Measurements from ENCODE around the gene PMEPA1.

Gene PMEPA1

GRCh38 chr20:57703013-57703412, 6.8 kb downstream of the PMEPA1 start:
- in situ Hi-C loops (cut with MboI; ENCODE audit: low pct_unique_long_range_greater_than_20kb, low sequenced_read_pairs, unreplicated experiment), result no loop called here
- DNase-seq (ENCODE audit: low spot score), result no peak
- TF ChIP-seq, protein P1, sequence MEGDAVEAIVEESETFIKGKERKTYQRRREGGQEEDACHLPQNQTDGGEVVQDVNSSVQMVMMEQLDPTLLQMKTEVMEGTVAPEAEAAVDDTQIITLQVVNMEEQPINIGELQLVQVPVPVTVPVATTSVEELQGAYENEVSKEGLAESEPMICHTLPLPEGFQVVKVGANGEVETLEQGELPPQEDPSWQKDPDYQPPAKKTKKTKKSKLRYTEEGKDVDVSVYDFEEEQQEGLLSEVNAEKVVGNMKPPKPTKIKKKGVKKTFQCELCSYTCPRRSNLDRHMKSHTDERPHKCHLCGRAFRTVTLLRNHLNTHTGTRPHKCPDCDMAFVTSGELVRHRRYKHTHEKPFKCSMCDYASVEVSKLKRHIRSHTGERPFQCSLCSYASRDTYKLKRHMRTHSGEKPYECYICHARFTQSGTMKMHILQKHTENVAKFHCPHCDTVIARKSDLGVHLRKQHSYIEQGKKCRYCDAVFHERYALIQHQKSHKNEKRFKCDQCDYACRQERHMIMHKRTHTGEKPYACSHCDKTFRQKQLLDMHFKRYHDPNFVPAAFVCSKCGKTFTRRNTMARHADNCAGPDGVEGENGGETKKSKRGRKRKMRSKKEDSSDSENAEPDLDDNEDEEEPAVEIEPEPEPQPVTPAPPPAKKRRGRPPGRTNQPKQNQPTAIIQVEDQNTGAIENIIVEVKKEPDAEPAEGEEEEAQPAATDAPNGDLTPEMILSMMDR (IDR thresholded peaks at IDR 0.05; ENCODE audit: extremely low read depth, insufficient read depth, missing control alignments), result no peak

- TF ChIP-seq, protein P1 (IDR thresholded peaks at IDR 0.05; ENCODE audit: extremely low read depth, insufficient read depth, missing control alignments), result no peak
- no peak for DNase-seq (ENCODE audit: low spot score)
- in situ Hi-C loops (cut with MboI; ENCODE audit: low pct_unique_long_range_greater_than_20kb, low sequenced_read_pairs, unreplicated experiment), result no loop called here
Observed at GRCh38 chr20:57702521-57702920, 7.3 kb downstream of the PMEPA1 start.

DNA sequence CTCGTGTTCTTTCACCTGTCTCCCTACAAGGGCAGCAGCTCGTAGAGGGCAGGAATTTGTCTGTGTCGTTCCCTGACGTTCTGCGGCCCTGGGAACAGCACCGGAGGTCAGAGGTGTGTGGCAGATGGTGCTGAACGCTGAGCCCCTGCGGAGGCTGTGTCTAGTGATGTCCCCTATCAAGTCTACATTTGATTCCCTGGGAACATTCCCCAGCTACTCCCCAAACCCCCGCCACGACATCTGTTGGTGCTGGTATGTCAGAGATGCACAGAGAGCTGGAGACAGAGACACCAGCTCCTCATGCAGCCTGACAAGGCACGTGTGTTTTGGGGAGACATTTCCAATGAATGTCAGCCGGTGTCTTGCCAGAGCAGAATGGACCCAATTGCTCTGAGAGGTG, 7.7 kb downstream of the PMEPA1 start:
- DNase-seq (ENCODE audit: low spot score), result no peak
- TF ChIP-seq, protein P1 (IDR thresholded peaks at IDR 0.05; ENCODE audit: extremely low read depth, insufficient read depth, missing control alignments), result no peak
- in situ Hi-C loops (cut with MboI; ENCODE audit: low pct_unique_long_range_greater_than_20kb, low sequenced_read_pairs, unreplicated experiment), result no loop called here

GRCh38 chr20:57701651-57702050, 8.2 kb downstream of the PMEPA1 start:
- in situ Hi-C loops (cut with MboI; ENCODE audit: low pct_unique_long_range_greater_than_20kb, low sequenced_read_pairs, unreplicated experiment), result no loop called here
- DNase-seq (ENCODE audit: low spot score), result no peak
- TF ChIP-seq, protein P1 (IDR thresholded peaks at IDR 0.05; ENCODE audit: extremely low read depth, insufficient read depth, missing control alignments), result no peak

- in situ Hi-C loops (cut with MboI; ENCODE audit: low pct_unique_long_range_greater_than_20kb, low sequenced_read_pairs, unreplicated experiment), result no loop called here
- DNase-seq (ENCODE audit: low spot score), result no peak
- TF ChIP-seq, protein P1 (IDR thresholded peaks at IDR 0.05; ENCODE audit: extremely low read depth, insufficient read depth, missing control alignments), result no peak
Observed at GRCh38 chr20:57701090-57701489, 8.7 kb downstream of the PMEPA1 start.

DNA sequence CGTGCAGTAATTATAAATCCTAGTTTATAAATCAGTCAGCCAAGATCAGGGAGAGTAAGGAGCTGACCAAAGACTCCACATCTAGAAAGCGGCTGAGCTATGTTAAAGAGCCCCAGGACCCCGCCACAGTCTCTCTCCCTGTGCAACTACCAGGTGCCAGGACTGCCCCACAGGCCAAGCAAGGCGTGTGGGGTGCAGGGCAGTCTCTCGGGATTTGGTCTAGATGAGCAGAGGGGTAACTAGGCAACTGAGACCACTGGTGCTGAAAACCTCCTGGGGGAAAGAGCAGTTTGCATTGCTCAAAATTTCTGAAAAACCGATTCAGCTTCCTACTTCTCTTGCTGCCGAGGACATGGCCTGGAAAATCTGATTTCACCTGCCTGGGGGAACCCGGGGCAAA, 10.4 kb downstream of the PMEPA1 start:
- DNase-seq (ENCODE audit: low spot score), result no peak
- in situ Hi-C loops (cut with MboI; ENCODE audit: low pct_unique_long_range_greater_than_20kb, low sequenced_read_pairs, unreplicated experiment), result no loop called here

More for the DNA sequence above, 10.4 kb downstream of the PMEPA1 start:
- TF ChIP-seq, protein P1 (IDR thresholded peaks at IDR 0.05; ENCODE audit: extremely low read depth, insufficient read depth, missing control alignments), result no peak

All from GM13977 (cell line).